IMR-90 (cell line): ENCODE data around the gene SLC28A3. TPM values are rescaled to one million over a fixed set of nuclear protein-coding genes. Genes with fewer than 3 reads are reported as not detected.
"Not testable (repeated sequence)": the region's sequence is repeated elsewhere in the genome, so short reads cannot be mapped to it uniquely, and the experiment has no call there.

Experiments
- ATAC-seq: fragments of 200-7000 bp; cut with Tn5 transposase; 2 replicates; pipeline ENCODE4 v1.9.1; 2020; ENCODE audit warnings: low read depth, mild to moderate bottlenecking, moderate library complexity
- BruUV-seq: library from RNA; stranded (reverse); fragments of 400-500 nt; replicated peaks from 2 replicates; lab custom pipeline; 2021; lab: Mats Ljungman, UMichigan
- CTCF ChIA-PET: fragments of 300-600 bp; formaldehyde crosslinking; extraction: SDS; loops from one replicate; lab custom pipeline; 2021; ENCODE audit warnings: antibody characterized with exemption; lab: Yijun Ruan, JAX
- POLR2A ChIA-PET: fragments of 300-600 bp; sonication (Branson Sonifier 250); formaldehyde crosslinking; loops from one replicate; lab custom pipeline; 2022; ENCODE audit warnings: antibody characterized with exemption; ENCODE audit not compliant: unreplicated experiment; lab: Charles Lee
- DNase-seq: peaks from one replicate; pipeline ENCODE4 v3.0.0; 2013
- H2AFZ ChIP-seq: replicated peaks from 2 replicates; pipeline ENCODE3; 2013; ENCODE audit warnings: low read length, mild to moderate bottlenecking; ENCODE audit not compliant: poor library complexity
- H2AK5ac ChIP-seq: 2 replicates; pipeline ENCODE4 v1.6.1; 2013; ENCODE audit warnings: low read depth, low read length, inconsistent platforms
- H2AK9ac ChIP-seq: replicated peaks from 2 replicates; pipeline ENCODE3; 2013; ENCODE audit warnings: mild to moderate bottlenecking, low read depth, low read length, moderate library complexity; ENCODE audit not compliant: poor library complexity
- H2BK120ac ChIP-seq: 2 replicates; pipeline ENCODE4 v1.6.1; 2013; ENCODE audit warnings: low read depth, low read length, inconsistent platforms
- H2BK15ac ChIP-seq: 3 replicates; pipeline ENCODE4 v1.6.1; 2013; ENCODE audit warnings: low read depth, low read length, inconsistent platforms
- H2BK20ac ChIP-seq: 2 replicates; pipeline ENCODE4 v1.6.1; 2013; ENCODE audit warnings: low read depth, mild to moderate bottlenecking, inconsistent platforms, low read length, moderate library complexity
- H2BK5ac ChIP-seq: 2 replicates; pipeline ENCODE4 v1.6.1; 2013; ENCODE audit warnings: mild to moderate bottlenecking, low read depth, low read length, inconsistent platforms; ENCODE audit not compliant: poor library complexity, severe bottlenecking
- H3K14ac ChIP-seq: replicated peaks from 2 replicates; pipeline ENCODE4 v1.6.1; 2013; ENCODE audit warnings: low read depth, low read length, inconsistent platforms
- H3K18ac ChIP-seq: 2 replicates; pipeline ENCODE4 v1.6.1; 2013; ENCODE audit warnings: low read depth, low read length, control low read depth
- H3K23ac ChIP-seq: 2 replicates; pipeline ENCODE4 v1.6.1; 2013; ENCODE audit warnings: low read depth, low read length, inconsistent platforms
- H3K27ac ChIP-seq: 2 replicates; pipeline ENCODE4 v1.5.1; 2013; ENCODE audit warnings: mild to moderate bottlenecking, control low read depth, low read length; ENCODE audit not compliant: insufficient read depth
- H3K27me3 ChIP-seq: 2 replicates; pipeline ENCODE4 v1.6.1; 2013; ENCODE audit warnings: low read length; ENCODE audit not compliant: control insufficient read depth, insufficient read depth
- H3K36me3 ChIP-seq: 2 replicates; pipeline ENCODE4 v1.6.1; 2013; ENCODE audit warnings: low read length, mixed read lengths; ENCODE audit not compliant: control insufficient read depth, insufficient read depth
- H3K4ac ChIP-seq: 2 replicates; pipeline ENCODE4 v1.6.1; 2013; ENCODE audit warnings: low read depth, low read length, inconsistent platforms
- H3K4me1 ChIP-seq: 2 replicates; pipeline ENCODE4 v1.6.1; 2013; ENCODE audit warnings: low read length, mixed read lengths; ENCODE audit not compliant: control insufficient read depth, insufficient read depth
- H3K4me2 ChIP-seq: 2 replicates; pipeline ENCODE4 v1.6.1; 2013; ENCODE audit warnings: low read depth, mild to moderate bottlenecking, control low read depth, low read length, moderate library complexity
- H3K4me3 ChIP-seq: 2 replicates; pipeline ENCODE4 v1.5.1; 2013; ENCODE audit warnings: low read depth, mild to moderate bottlenecking, control low read depth, low read length, moderate library complexity; ENCODE audit not compliant: insufficient read depth
- H3K56ac ChIP-seq: 2 replicates; pipeline ENCODE4 v1.6.1; 2013; ENCODE audit warnings: low read length, inconsistent platforms; ENCODE audit not compliant: insufficient read depth; ENCODE audit errors: extremely low read depth
- H3K79me1 ChIP-seq, 2 experiments: 2 replicates each; pipeline ENCODE4 v1.6.1; 2013; ENCODE audit warnings: low read length in 2 of 2, inconsistent platforms in 1 of 2, low read depth in 1 of 2
- H3K9ac ChIP-seq: 2 replicates; pipeline ENCODE4 v1.6.1; 2013; ENCODE audit warnings: low read depth, low read length, control low read depth
- H3K9me1 ChIP-seq: 2 replicates; pipeline ENCODE4 v1.6.1; 2013; ENCODE audit warnings: low read length, inconsistent platforms; ENCODE audit not compliant: insufficient read depth
- H3K9me3 ChIP-seq: 2 replicates; pipeline ENCODE4 v1.6.1; 2013; ENCODE audit warnings: low read length; ENCODE audit not compliant: control insufficient read depth, insufficient read depth
- H4K20me1 ChIP-seq: 2 replicates; pipeline ENCODE4 v1.6.1; 2013; ENCODE audit warnings: low read length, inconsistent platforms; ENCODE audit not compliant: insufficient read depth
- H4K5ac ChIP-seq: 2 replicates; pipeline ENCODE4 v1.6.1; 2013; ENCODE audit warnings: mild to moderate bottlenecking, low read depth, low read length, control low read depth
- H4K8ac ChIP-seq, 2 experiments: 2 replicates each; pipeline ENCODE4 v1.6.1; 2013; ENCODE audit warnings: low read depth in 2 of 2, low read length in 2 of 2, control low read depth in 1 of 2, inconsistent platforms in 1 of 2
- H4K91ac ChIP-seq: 2 replicates; pipeline ENCODE4 v1.6.1; 2013; ENCODE audit warnings: low read depth, low read length, inconsistent platforms; ENCODE audit not compliant: insufficient read depth
- WGBS, 2 experiments: methylation state at CpG; one replicate each; pipeline versions ENCODE4 v1.1.5 to v1.1.7; 2013; ENCODE audit warnings: missing lambda C conversion rate in 2 of 2; ENCODE audit not compliant: insufficient read length in 1 of 2; ENCODE audit errors: extremely low coverage in 2 of 2; 5-methylcytosine and 5-hydroxymethylcytosine counted together
- dilution Hi-C: fragments of 300-500 bp; cut with HindIII; formaldehyde crosslinking; loops from one replicate; pipeline ENCODE4 v1.14.3; 2018; ENCODE audit warnings: low sequenced_read_pairs; ENCODE audit not compliant: unreplicated experiment
- in situ Hi-C: fragments of 300-500 bp; cut with MboI; formaldehyde crosslinking; loops from 3 replicates; pipeline ENCODE4 v1.14.3; 2019; ENCODE audit warnings: low sequenced_read_pairs, inconsistent platforms, mixed read lengths
- intact Hi-C: fragments of 100-400 bp; cut with micrococcal nuclease; formaldehyde crosslinking; loops from 2 replicates; pipeline ENCODE4 v1.10.0; 2022
- polyA plus RNA-seq, 3 experiments: library from polyadenylated mRNA; depleted of rRNA; stranded (reverse); fragments of >200 nt; gene quantifications; 2 replicates each; pipeline ENCODE4 v1.2.3, GENCODE V29; 2012; ENCODE audit warnings: low replicate concordance in 1 of 3
- total RNA-seq: library from RNA; depleted of rRNA; stranded (reverse); fragments of >200 nt; gene quantifications from 2 replicates; pipeline ENCODE4 v1.2.3, GENCODE V29; 2012

SLC28A3 gene
- total and polyA plus RNA-seq, 2 of the 4 experiments (the other 2 are of a cell fraction), result 1.1 to 2.2 TPM

DNA sequence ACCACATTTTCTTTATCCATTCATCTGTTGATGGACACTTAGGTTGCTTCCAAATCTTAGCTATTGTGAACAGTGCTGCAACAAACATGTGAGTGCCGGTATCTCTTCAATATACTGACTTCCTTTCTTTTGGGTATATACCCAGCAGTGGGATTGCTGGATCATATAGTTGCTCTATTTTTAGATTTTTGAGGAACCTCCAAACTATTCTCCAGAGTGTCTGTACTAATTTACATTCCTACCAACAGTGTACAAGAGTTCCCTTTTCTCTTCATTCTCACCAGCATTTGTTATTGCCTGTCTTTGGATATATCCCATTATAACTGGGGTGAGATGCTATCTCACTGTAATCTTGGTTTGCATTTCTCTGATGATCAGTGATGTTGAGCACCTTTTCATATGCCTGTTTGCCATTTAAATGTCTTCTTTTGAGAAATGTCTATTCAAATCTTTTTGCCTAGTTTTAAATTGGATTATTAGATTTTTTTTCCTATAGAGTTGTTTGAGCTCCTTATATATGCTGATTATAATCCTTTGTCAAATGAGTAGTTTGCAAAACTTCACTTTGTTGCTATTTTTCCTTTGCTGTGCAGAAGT is 24.4 kb upstream of the SLC28A3 start:
- H2AK5ac ChIP-seq, H3K56ac ChIP-seq, H3K23ac ChIP-seq, H4K8ac ChIP-seq, H3K18ac ChIP-seq, H3K4ac ChIP-seq, H3K14ac ChIP-seq, H4K20me1 ChIP-seq, H2AK9ac ChIP-seq, H2BK120ac ChIP-seq, ATAC-seq, H3K27ac ChIP-seq, H4K91ac ChIP-seq, intact Hi-C loops, H3K4me2 ChIP-seq, H2BK15ac ChIP-seq, H3K9ac ChIP-seq, H3K9me3 ChIP-seq, H3K27me3 ChIP-seq, DNase-seq, H3K4me1 ChIP-seq, H2BK20ac ChIP-seq, POLR2A ChIA-PET, H3K4me3 ChIP-seq, in situ Hi-C loops, dilution Hi-C loops, H3K36me3 ChIP-seq, H3K79me1 ChIP-seq, BruUV-seq, H4K5ac ChIP-seq, H2BK5ac ChIP-seq, H2AFZ ChIP-seq, H3K9me1 ChIP-seq, CTCF ChIA-PET: not testable (repeated sequence)
- no CpG with 5 or more reads among the region's 1 CpG for WGBS, 2 experiments
